Karpas-422 (cell line): ENCODE measurements around the gene ACOT9. TPM values are rescaled to one million over a fixed set of nuclear protein-coding genes. Genes with fewer than 3 reads are reported as not detected.
"Not testable (repeated sequence)": the region's sequence is repeated elsewhere in the genome, so short reads cannot be mapped to it uniquely, and the experiment has no call there.

Experiments used
- DNase-seq: peaks from one replicate; pipeline ENCODE4 v3.0.0-alpha.2; 2015
- H2AFZ ChIP-seq: fragments of 200-600 bp; sonication (generic); 2 replicates; pipeline ENCODE4 v1.6.1; 2014; ENCODE audit warnings: antibody characterized with exemption, low read length, mixed read lengths
- H3K27ac ChIP-seq: fragments of 200-600 bp; sonication (generic); 2 replicates; pipeline ENCODE4 v1.5.1; 2014; ENCODE audit warnings: mild to moderate bottlenecking, low read length, moderate library complexity
- H3K27me3 ChIP-seq: fragments of 200-600 bp; sonication (generic); 2 replicates; pipeline ENCODE4 v1.6.1; 2014; ENCODE audit warnings: low read length, mixed read lengths
- H3K36me3 ChIP-seq: fragments of 200-600 bp; sonication (generic); 2 replicates; pipeline ENCODE4 v1.6.1; 2014; ENCODE audit warnings: low read length, mixed read lengths; ENCODE audit not compliant: insufficient read depth
- H3K4me1 ChIP-seq: fragments of 200-600 bp; sonication (generic); 2 replicates; pipeline ENCODE4 v1.6.1; 2014; ENCODE audit warnings: mild to moderate bottlenecking, low read length, mixed read lengths
- H3K4me2 ChIP-seq: fragments of 200-600 bp; sonication (generic); 2 replicates; pipeline ENCODE4 v1.6.1; 2014; ENCODE audit warnings: low read length, low read depth, mild to moderate bottlenecking; ENCODE audit not compliant: poor library complexity, severe bottlenecking
- H3K4me3 ChIP-seq: fragments of 200-600 bp; sonication (generic); 2 replicates; pipeline ENCODE4 v1.5.1; 2014; ENCODE audit warnings: mild to moderate bottlenecking, antibody characterized with exemption, low read length, mixed read lengths
- H3K79me2 ChIP-seq: fragments of 200-600 bp; sonication (generic); 2 replicates; pipeline ENCODE4 v1.6.1; 2014; ENCODE audit warnings: mild to moderate bottlenecking, low read length, mixed read lengths
- H3K9ac ChIP-seq: fragments of 200-600 bp; sonication (generic); 2 replicates; pipeline ENCODE4 v1.6.0; 2014; ENCODE audit warnings: low read length
- H3K9me2 ChIP-seq: fragments of 200-600 bp; sonication (generic), shearing (Covaris generic); replicated peaks from 2 replicates; pipeline ENCODE4 v1.6.0; 2014; ENCODE audit warnings: mild to moderate bottlenecking, low read length, moderate library complexity; ENCODE audit not compliant: insufficient read depth
- H3K9me3 ChIP-seq: fragments of 300-700, 200-600 bp; sonication (generic); 2 replicates; pipeline ENCODE4 v1.6.1; 2014; ENCODE audit warnings: low read length, mixed read lengths
- H4K20me1 ChIP-seq: fragments of 200-600 bp; sonication (generic); 2 replicates; pipeline ENCODE4 v1.6.1; 2014; ENCODE audit warnings: mild to moderate bottlenecking, antibody characterized with exemption, low read length, low read depth; ENCODE audit not compliant: insufficient read depth
- total RNA-seq: library from RNA; depleted of rRNA; stranded (reverse); fragments of >200 nt; shearing (Covaris generic); gene quantifications from 2 replicates; pipeline ENCODE4 v1.2.3, GENCODE V29; 2014; ENCODE audit warnings: low replicate concordance

Gene ACOT9
- total RNA-seq, 1 experiment from 2014 or later: 24.6 TPM

- H2AFZ ChIP-seq: no peak overlapping the region
- no peaks in the 10 kb centered on the region for H3K79me2 ChIP-seq
- H4K20me1 ChIP-seq: no peaks in the 10 kb centered on the region
- H3K9me2 ChIP-seq: no peaks in the 10 kb centered on the region
- no peak overlapping the region for H3K4me2 ChIP-seq
- peak; percentile 91 for DNase-seq
- no peaks in the 10 kb centered on the region for H3K9me3 ChIP-seq
- H3K27ac ChIP-seq: no peak overlapping the region
- H3K4me3 ChIP-seq: no peak overlapping the region
- peaks cover 7% of the 10 kb centered on the region; the same call in 1 of the 2 replicates for H3K4me1 ChIP-seq
- H3K36me3 ChIP-seq: peaks cover 3% of the 10 kb centered on the region; the same call in 1 of the 2 replicates
- H3K9ac ChIP-seq: no peak overlapping the region
- H3K27me3 ChIP-seq: no peaks in the 10 kb centered on the region
These were observed 13.1 kb upstream of the ACOT9 start for GRCh38 chrX:23756165-23756564.

- no peaks in the 10 kb centered on the region for H4K20me1 ChIP-seq
- H3K27me3 ChIP-seq: no peaks in the 10 kb centered on the region
- H3K4me1 ChIP-seq: peaks cover 7% of the 10 kb centered on the region; the same call in 1 of the 2 replicates
- H3K4me3 ChIP-seq: no peak overlapping the region
- H2AFZ ChIP-seq: no peak overlapping the region
- no peaks in the 10 kb centered on the region for H3K9me3 ChIP-seq
- no peak overlapping the region for H3K9ac ChIP-seq
- peaks cover 3% of the 10 kb centered on the region; the same call in 1 of the 2 replicates for H3K36me3 ChIP-seq
- DNase-seq: no peak
- H3K9me2 ChIP-seq: no peaks in the 10 kb centered on the region
- no peak overlapping the region for H3K27ac ChIP-seq
- no peaks in the 10 kb centered on the region for H3K79me2 ChIP-seq
- H3K4me2 ChIP-seq: no peak overlapping the region
These were observed 11.6 kb upstream of the ACOT9 start for GRCh38 chrX:23754664-23755063.

GRCh38 chrX:23752740-23753415 lies 9.8 kb upstream of the ACOT9 start:
- Histone ChIP-seq H2AFZ (no peak overlapping the region), H4K20me1 (no peaks in the 10 kb centered on the region), H3K9ac (no peak overlapping the region), H3K4me1 (peaks cover 7% of the 10 kb centered on the region; the same call in 1 of the 2 replicates), H3K4me2 (no peak overlapping the region), H3K79me2 (no peaks in the 10 kb centered on the region), H3K27me3 (no peaks in the 10 kb centered on the region), H3K9me2 (no peaks in the 10 kb centered on the region), H3K36me3 (peaks cover 3% of the 10 kb centered on the region; the same call in 1 of the 2 replicates), H3K9me3 (no peaks in the 10 kb centered on the region), H3K4me3 (no peak overlapping the region), H3K27ac (no peak overlapping the region)
- DNase-seq: no peak

GRCh38 chrX:23749576-23749975 lies 6.5 kb upstream of the ACOT9 start:
- H3K27me3 ChIP-seq: no peaks in the 10 kb centered on the region
- no peak for DNase-seq
- no peak overlapping the region for H3K4me3 ChIP-seq
- H3K4me2 ChIP-seq: no peak overlapping the region
- no peaks in the 10 kb centered on the region for H3K9me2 ChIP-seq
- no peaks in the 10 kb centered on the region for H4K20me1 ChIP-seq
- H3K9me3 ChIP-seq: no peaks in the 10 kb centered on the region
- H3K27ac ChIP-seq: no peak overlapping the region
- H2AFZ ChIP-seq: no peak overlapping the region
- H3K36me3 ChIP-seq: no peaks in the 10 kb centered on the region
- no peak overlapping the region for H3K9ac ChIP-seq
- H3K4me1 ChIP-seq: no peaks in the 10 kb centered on the region; the same call in 1 of the 2 replicates
- no peaks in the 10 kb centered on the region for H3K79me2 ChIP-seq

- H3K9me2 ChIP-seq: no peaks in the 10 kb centered on the region
- no peaks in the 10 kb centered on the region for H3K79me2 ChIP-seq
- no peaks in the 10 kb centered on the region for H3K9me3 ChIP-seq
- H3K27ac ChIP-seq: no peak overlapping the region
- H3K4me3 ChIP-seq: no peak overlapping the region
- H2AFZ ChIP-seq: no peak overlapping the region
- peaks cover under 1% of the 10 kb centered on the region for H3K4me1 ChIP-seq
- H4K20me1 ChIP-seq: no peaks in the 10 kb centered on the region
- no peaks in the 10 kb centered on the region for H3K36me3 ChIP-seq
- H3K4me2 ChIP-seq: no peak overlapping the region
- no peak overlapping the region for H3K9ac ChIP-seq
- DNase-seq: no peak
- H3K27me3 ChIP-seq: no peaks in the 10 kb centered on the region
These were observed 6.1 kb upstream of the ACOT9 start for GRCh38 chrX:23749129-23749528.

- no peak overlapping the region for H3K9ac ChIP-seq
- peaks cover 23% of the 10 kb centered on the region for H3K79me2 ChIP-seq
- H3K4me1 ChIP-seq: peaks cover 19% of the 10 kb centered on the region
- H3K9me3 ChIP-seq: no peaks in the 10 kb centered on the region
- H3K36me3 ChIP-seq: no peaks in the 10 kb centered on the region
- H3K27me3 ChIP-seq: no peaks in the 10 kb centered on the region
- no peaks in the 10 kb centered on the region for H3K9me2 ChIP-seq
- no peak overlapping the region for H3K4me2 ChIP-seq
- no peaks in the 10 kb centered on the region for H4K20me1 ChIP-seq
- DNase-seq: no peak
- no peak overlapping the region for H3K4me3 ChIP-seq
- H3K27ac ChIP-seq: no peak overlapping the region
- peak overlapping the region; percentile 8; the same call in 1 of the 2 replicates for H2AFZ ChIP-seq
These were observed 2.7 kb upstream of the ACOT9 start for GRCh38 chrX:23745786-23746185.

GRCh38 chrX:23743623-23743971 lies 521 bp upstream of the ACOT9 start:
- H3K36me3 ChIP-seq, H3K9me3 ChIP-seq, H3K27me3 ChIP-seq, H3K9me2 ChIP-seq, DNase-seq, H4K20me1 ChIP-seq: not testable (repeated sequence)
- Histone ChIP-seq H3K4me1 (peaks cover 19% of the 10 kb centered on the region), H3K27ac (peak overlapping the region; percentile 40; the same call in 1 of the 2 replicates), H2AFZ (peak overlapping the region; percentile 82; the same call in 1 of the 2 replicates), H3K79me2 (peaks cover 45% of the 10 kb centered on the region), H3K9ac (peak overlapping the region; percentile 70), H3K4me3 (peak overlapping the region; percentile 76), H3K4me2 (peak overlapping the region; percentile 83)

GRCh38 chrX:23742174-23742696 lies 841 bp downstream of the ACOT9 start:
- H3K27me3 ChIP-seq: no peaks in the 10 kb centered on the region
- no peaks in the 10 kb centered on the region for H3K9me3 ChIP-seq
- H3K4me2 ChIP-seq: peak overlapping the region; percentile 83
- peak overlapping the region; percentile 70 for H3K9ac ChIP-seq
- no peaks in the 10 kb centered on the region for H4K20me1 ChIP-seq
- peak; percentile 73 for DNase-seq
- peak overlapping the region; percentile 76 for H3K4me3 ChIP-seq
- peaks cover 19% of the 10 kb centered on the region for H3K4me1 ChIP-seq
- peaks cover 56% of the 10 kb centered on the region for H3K79me2 ChIP-seq
- peak overlapping the region; percentile 60 for H3K27ac ChIP-seq
- no peaks in the 10 kb centered on the region for H3K36me3 ChIP-seq
- H2AFZ ChIP-seq: peak overlapping the region; percentile 60; the same call in 1 of the 2 replicates
- no peaks in the 10 kb centered on the region for H3K9me2 ChIP-seq
